ENCODE results near the gene PIK3IP1. TPM values are rescaled to one million over a fixed set of nuclear protein-coding genes. Genes with fewer than 3 reads are reported as not detected.

The PIK3IP1 gene
- total RNA-seq, 1 donor from 2014 or later: 10.3 TPM

DNA sequence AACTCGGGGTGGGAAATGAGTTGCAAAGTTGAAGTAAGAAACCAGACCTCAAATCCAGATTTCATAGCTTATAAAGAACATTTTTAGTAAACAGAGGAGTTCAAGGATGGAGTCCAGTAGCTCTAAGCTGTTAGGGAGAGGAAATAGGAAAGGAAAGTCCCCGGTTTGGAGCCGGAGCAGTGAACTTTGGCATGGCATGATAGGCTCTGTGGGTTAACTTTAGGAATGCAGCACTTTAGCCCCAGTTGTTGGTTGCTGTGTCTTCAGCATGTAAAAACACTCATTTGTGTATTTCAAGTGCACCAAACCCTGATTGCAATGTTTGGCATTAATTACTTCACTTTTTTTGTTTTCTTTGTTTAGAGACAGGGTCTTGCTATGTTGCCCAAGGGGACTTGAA is 8.6 kb upstream of the PIK3IP1 start:
- H3K27ac Mint-ChIP-seq (ENCODE audit: unreplicated experiment): no peak overlapping the region
- DNase-seq (ENCODE audit: extremely low spot score, unreplicated experiment): no peak
- H3K4me3 Mint-ChIP-seq (ENCODE audit: unreplicated experiment): no peak overlapping the region
- no peaks in the 10 kb centered on the region for H3K4me1 Mint-ChIP-seq (ENCODE audit: unreplicated experiment)
- TF ChIP-seq, protein P1, sequence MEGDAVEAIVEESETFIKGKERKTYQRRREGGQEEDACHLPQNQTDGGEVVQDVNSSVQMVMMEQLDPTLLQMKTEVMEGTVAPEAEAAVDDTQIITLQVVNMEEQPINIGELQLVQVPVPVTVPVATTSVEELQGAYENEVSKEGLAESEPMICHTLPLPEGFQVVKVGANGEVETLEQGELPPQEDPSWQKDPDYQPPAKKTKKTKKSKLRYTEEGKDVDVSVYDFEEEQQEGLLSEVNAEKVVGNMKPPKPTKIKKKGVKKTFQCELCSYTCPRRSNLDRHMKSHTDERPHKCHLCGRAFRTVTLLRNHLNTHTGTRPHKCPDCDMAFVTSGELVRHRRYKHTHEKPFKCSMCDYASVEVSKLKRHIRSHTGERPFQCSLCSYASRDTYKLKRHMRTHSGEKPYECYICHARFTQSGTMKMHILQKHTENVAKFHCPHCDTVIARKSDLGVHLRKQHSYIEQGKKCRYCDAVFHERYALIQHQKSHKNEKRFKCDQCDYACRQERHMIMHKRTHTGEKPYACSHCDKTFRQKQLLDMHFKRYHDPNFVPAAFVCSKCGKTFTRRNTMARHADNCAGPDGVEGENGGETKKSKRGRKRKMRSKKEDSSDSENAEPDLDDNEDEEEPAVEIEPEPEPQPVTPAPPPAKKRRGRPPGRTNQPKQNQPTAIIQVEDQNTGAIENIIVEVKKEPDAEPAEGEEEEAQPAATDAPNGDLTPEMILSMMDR (IDR thresholded peaks at IDR 0.05): no peak
- peaks cover 54% of the 10 kb centered on the region for H3K27me3 Mint-ChIP-seq (ENCODE audit: unreplicated experiment)
- no peaks in the 10 kb centered on the region for H3K36me3 Mint-ChIP-seq (ENCODE audit: unreplicated experiment)
- H3K9me3 Mint-ChIP-seq (ENCODE audit: unreplicated experiment): no peaks in the 10 kb centered on the region

DNA sequence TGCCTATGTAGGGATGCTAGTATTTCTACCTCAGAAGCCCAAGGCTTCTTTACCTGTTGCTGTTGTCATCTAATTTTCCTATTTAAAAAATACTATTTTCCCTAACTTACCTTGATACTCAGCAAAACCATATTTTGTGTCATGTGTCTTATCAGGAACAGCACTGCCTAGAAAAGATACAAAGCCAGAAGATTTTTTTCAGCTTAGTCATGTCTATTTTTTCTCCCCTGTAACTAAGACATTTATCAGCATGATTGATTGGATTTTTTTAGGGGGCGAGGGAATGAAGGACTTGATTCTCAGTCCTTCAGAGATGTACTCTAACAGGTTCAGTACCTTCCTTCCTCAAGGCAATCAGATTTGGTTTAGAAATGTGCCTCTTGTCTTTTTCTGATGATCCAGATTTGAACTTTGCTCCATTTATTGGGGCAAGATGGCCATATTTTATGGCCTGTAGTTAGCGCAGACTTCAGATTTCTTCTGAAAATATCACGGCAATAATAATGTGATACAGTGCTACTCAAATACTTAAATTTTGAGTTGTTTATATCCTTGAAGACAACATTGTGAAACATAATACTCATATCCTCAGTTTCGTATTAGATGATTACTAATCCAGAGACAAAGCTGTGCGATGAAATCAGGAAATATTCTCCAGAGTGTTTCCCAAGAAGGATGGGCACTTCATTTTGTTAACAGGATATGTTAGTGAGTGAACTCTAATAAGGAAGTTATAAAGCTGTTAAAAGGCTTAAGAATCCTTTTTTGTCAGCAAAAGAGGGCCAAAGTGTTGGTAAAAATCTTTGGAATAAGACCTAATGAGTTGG is 3.8 kb upstream of the PIK3IP1 start:
- TF ChIP-seq, protein P1 (IDR thresholded peaks at IDR 0.05): no peak
- H3K4me3 Mint-ChIP-seq (ENCODE audit: unreplicated experiment): no peak overlapping the region
- peaks cover 26% of the 10 kb centered on the region for H3K27me3 Mint-ChIP-seq (ENCODE audit: unreplicated experiment)
- H3K9me3 Mint-ChIP-seq (ENCODE audit: unreplicated experiment): no peaks in the 10 kb centered on the region
- no peak overlapping the region for H3K27ac Mint-ChIP-seq (ENCODE audit: unreplicated experiment)
- H3K4me1 Mint-ChIP-seq (ENCODE audit: unreplicated experiment): peaks cover 12% of the 10 kb centered on the region
- DNase-seq (ENCODE audit: extremely low spot score, unreplicated experiment): no peak
- H3K36me3 Mint-ChIP-seq (ENCODE audit: unreplicated experiment): no peaks in the 10 kb centered on the region

DNA sequence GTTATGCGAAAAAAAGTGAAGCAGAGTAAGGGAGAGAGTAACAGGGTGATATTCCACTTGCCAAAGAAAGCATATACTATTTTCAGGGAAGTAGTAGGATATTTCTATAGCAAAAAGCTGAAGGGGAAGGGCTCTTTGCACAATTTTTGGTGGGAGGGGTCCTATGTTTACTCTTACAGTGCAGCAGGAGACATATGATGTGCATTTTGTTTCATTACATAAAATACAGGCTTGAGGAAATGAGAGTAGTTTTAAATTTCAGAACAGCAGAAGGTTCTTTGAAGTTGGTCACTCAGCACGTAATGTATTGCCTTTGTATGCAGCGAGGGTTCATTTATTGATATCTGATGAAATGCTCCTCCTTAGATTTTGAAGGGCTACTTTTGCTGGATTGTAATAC is 3.1 kb upstream of the PIK3IP1 start:
- H3K4me3 Mint-ChIP-seq (ENCODE audit: unreplicated experiment): no peak overlapping the region
- H3K9me3 Mint-ChIP-seq (ENCODE audit: unreplicated experiment): no peaks in the 10 kb centered on the region
- TF ChIP-seq, protein P1 (IDR thresholded peaks at IDR 0.05): no peak
- no peaks in the 10 kb centered on the region for H3K36me3 Mint-ChIP-seq (ENCODE audit: unreplicated experiment)
- peaks cover 14% of the 10 kb centered on the region for H3K4me1 Mint-ChIP-seq (ENCODE audit: unreplicated experiment)
- H3K27ac Mint-ChIP-seq (ENCODE audit: unreplicated experiment): no peak overlapping the region
- peaks cover 19% of the 10 kb centered on the region for H3K27me3 Mint-ChIP-seq (ENCODE audit: unreplicated experiment)
- no peak for DNase-seq (ENCODE audit: extremely low spot score, unreplicated experiment)

DNA sequence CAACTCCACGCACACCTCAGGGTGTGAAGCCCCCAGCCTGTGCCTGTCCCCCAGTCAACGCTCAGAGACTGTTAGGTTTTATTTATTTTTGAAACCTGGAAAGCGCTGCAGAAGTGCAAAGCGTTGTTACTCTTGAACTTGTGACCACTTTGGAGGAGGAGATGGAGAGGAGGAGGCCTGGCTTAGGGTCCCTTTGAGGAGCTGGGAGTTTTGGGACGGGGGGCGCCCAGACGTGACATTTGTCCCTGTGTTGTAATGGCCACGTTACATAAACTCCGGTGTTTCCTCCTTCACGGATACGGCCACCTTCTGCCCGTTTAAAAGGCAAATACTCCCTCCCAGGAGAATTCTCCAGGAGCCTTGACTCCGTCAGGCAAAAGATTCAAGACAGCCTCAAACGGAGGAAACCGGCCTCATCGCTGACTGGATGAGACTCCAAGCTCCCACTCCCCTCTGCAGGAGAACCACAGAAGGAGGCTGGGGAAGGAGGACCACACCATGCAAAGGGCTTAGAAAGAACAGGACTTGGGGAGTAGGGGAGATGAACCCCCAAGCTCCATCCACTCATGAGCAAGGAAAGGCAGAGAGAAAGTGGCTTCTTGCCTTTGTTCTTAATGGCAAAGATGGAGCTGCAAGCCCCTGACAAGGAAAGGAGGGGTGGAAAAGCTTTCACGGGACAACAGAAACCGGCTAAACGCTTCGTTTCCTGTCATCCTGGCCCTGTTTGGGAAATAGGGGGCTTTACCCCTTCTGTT is 630 bp downstream of the PIK3IP1 start:
- TF ChIP-seq, protein P1 (IDR thresholded peaks at IDR 0.05): no peak
- peak overlapping the region; percentile 91 for H3K4me3 Mint-ChIP-seq (ENCODE audit: unreplicated experiment)
- peaks cover 4% of the 10 kb centered on the region for H3K36me3 Mint-ChIP-seq (ENCODE audit: unreplicated experiment)
- DNase-seq (ENCODE audit: extremely low spot score, unreplicated experiment): no peak
- peaks cover 1% of the 10 kb centered on the region for H3K27me3 Mint-ChIP-seq (ENCODE audit: unreplicated experiment)
- peak overlapping the region; percentile 78 for H3K27ac Mint-ChIP-seq (ENCODE audit: unreplicated experiment)
- H3K9me3 Mint-ChIP-seq (ENCODE audit: unreplicated experiment): no peaks in the 10 kb centered on the region
- peaks cover 21% of the 10 kb centered on the region for H3K4me1 Mint-ChIP-seq (ENCODE audit: unreplicated experiment)

Measured in osteocyte (in vitro differentiated cells).